GM19351 (cell line): ENCODE results near the gene BBS5.
"Not testable (repeated sequence)": the region's sequence is repeated elsewhere in the genome, so short reads cannot be mapped to it uniquely, and the experiment has no call there.

Experiments used
- ATAC-seq: cut with Tn5 transposase; IDR thresholded peaks from one replicate; pipeline ENCODE4 v1.9.1; 2021; ENCODE audit warnings: mild to moderate bottlenecking, moderate library complexity; ENCODE audit not compliant: unreplicated experiment

The BBS5 gene

GRCh38 chr2:169485650-169486138 is 6.4 kb downstream of the BBS5 start:
- no peak for ATAC-seq

- no peak for ATAC-seq
Measured at GRCh38 chr2:169486487-169486886, 7.2 kb downstream of the BBS5 start.

GRCh38 chr2:169490834-169491233 is 11.5 kb downstream of the BBS5 start:
- ATAC-seq, result no peak

- no peak for ATAC-seq
Measured at GRCh38 chr2:169491378-169491777, 12.1 kb downstream of the BBS5 start.

GRCh38 chr2:169493360-169493759 is 14.1 kb downstream of the BBS5 start:
- ATAC-seq, result no peak

GRCh38 chr2:169495310-169495928 is 16.1 kb downstream of the BBS5 start:
- ATAC-seq, result no peak

- ATAC-seq, result no peak
Measured at GRCh38 chr2:169504651-169505050, 25.4 kb downstream of the BBS5 start.

- no peak for ATAC-seq
Measured at GRCh38 chr2:169507698-169508097, 28.4 kb downstream of the BBS5 start.

- ATAC-seq, result no peak
Measured at GRCh38 chr2:169509298-169509885, 30.1 kb downstream of the BBS5 start, which contains the start of gene KLHL41. KLHL41 (plus strand) TSS chr2:169509702; CDS start chr2:169509779, 77 bp downstream.

GRCh38 chr2:169509955-169510354 is 30.7 kb downstream of the BBS5 start:
- ATAC-seq, result no peak

GRCh38 chr2:169510496-169510895 is 31.2 kb downstream of the BBS5 start:
- no peak for ATAC-seq

GRCh38 chr2:169511818-169512217 is 32.5 kb downstream of the BBS5 start:
- ATAC-seq, result no peak

GRCh38 chr2:169512525-169512924 is 33.2 kb downstream of the BBS5 start:
- no peak for ATAC-seq

- no peak for ATAC-seq
Measured at GRCh38 chr2:169513094-169513493, 33.8 kb downstream of the BBS5 start.

GRCh38 chr2:169513926-169514325 is 34.6 kb downstream of the BBS5 start:
- no peak for ATAC-seq

- not testable (repeated sequence) for ATAC-seq
Measured at GRCh38 chr2:169514758-169515157, 35.5 kb downstream of the BBS5 start.

- not testable (repeated sequence) for ATAC-seq
Measured at GRCh38 chr2:169516488-169516995, 37.2 kb downstream of the BBS5 start.

GRCh38 chr2:169520896-169521295 is 41.6 kb downstream of the BBS5 start:
- ATAC-seq, result no peak

GRCh38 chr2:169523681-169524080 is 44.4 kb downstream of the BBS5 start:
- no peak for ATAC-seq

GRCh38 chr2:169525434-169525833 is 46.1 kb downstream of the BBS5 start:
- no peak for ATAC-seq

- ATAC-seq, result no peak
Measured at GRCh38 chr2:169526451-169526850, 47.2 kb downstream of the BBS5 start.

- ATAC-seq, result peak; percentile 88
Measured at GRCh38 chr2:169528271-169528701, 49.0 kb downstream of the BBS5 start.
